ENCODE results near the gene TP53I13. TPM values are rescaled to one million over a fixed set of nuclear protein-coding genes. Genes with fewer than 3 reads are reported as not detected.

The TP53I13 gene
- total and polyA plus RNA-seq, 2 donors from 2014 or later, result 51.6 to 75.5 TPM

DNA sequence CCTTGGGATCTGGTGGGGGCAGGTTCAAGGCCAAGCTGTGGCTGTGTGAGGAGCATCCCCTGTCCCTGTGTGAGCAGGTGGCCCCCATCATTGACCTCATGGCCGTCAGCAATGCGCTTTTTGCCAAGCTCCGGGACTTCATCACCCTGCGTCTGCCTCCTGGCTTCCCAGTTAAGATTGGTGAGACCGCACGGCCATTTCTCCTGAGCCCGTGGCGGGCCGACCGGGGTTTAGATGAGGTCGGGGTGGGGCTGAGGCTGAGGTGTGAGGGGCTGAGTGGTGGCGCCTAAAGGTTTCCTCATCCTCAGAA, 43.5 kb downstream of the TP53I13 start:
- H3K4me1 ChIP-seq (ENCODE audit: control insufficient read depth in 2 of 3, insufficient read depth in 2 of 3, low read depth in 1 of 3, low read length in 3 of 3), result peaks cover 0 to 21% (median 12%) of the 10 kb centered on the region in 3 donors
- peak in 1 of 5 donors; percentile 60 for DNase-seq
- TF ChIP-seq, protein P1, sequence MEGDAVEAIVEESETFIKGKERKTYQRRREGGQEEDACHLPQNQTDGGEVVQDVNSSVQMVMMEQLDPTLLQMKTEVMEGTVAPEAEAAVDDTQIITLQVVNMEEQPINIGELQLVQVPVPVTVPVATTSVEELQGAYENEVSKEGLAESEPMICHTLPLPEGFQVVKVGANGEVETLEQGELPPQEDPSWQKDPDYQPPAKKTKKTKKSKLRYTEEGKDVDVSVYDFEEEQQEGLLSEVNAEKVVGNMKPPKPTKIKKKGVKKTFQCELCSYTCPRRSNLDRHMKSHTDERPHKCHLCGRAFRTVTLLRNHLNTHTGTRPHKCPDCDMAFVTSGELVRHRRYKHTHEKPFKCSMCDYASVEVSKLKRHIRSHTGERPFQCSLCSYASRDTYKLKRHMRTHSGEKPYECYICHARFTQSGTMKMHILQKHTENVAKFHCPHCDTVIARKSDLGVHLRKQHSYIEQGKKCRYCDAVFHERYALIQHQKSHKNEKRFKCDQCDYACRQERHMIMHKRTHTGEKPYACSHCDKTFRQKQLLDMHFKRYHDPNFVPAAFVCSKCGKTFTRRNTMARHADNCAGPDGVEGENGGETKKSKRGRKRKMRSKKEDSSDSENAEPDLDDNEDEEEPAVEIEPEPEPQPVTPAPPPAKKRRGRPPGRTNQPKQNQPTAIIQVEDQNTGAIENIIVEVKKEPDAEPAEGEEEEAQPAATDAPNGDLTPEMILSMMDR (IDR thresholded peaks at IDR 0.05; ENCODE audit: borderline replicate concordance, extremely low read depth, insufficient read depth), result no peak
- H3K27ac ChIP-seq (ENCODE audit: low read depth in 2 of 2, low read length in 2 of 2), result no peak overlapping the region
- peaks cover 9% of the 10 kb centered on the region for H3K27me3 ChIP-seq (ENCODE audit: control insufficient read depth, insufficient read depth, low read length)
- FAIRE-seq, result no peak
- no peaks in the 10 kb centered on the region for H3K9me3 ChIP-seq (ENCODE audit: control insufficient read depth in 2 of 3, insufficient read depth in 1 of 3, low read length in 3 of 3)
- intact Hi-C loops (cut with DNase I), result no loop called here
- H3K4me3 ChIP-seq (ENCODE audit: low read length in 3 of 3), result no peak overlapping the region
- no peaks in the 10 kb centered on the region for H3K36me3 ChIP-seq (ENCODE audit: control insufficient read depth in 2 of 3, insufficient read depth in 3 of 3, low read length in 3 of 3)
- H3K9ac ChIP-seq (ENCODE audit: low read length in 3 of 3), result no peak overlapping the region

GRCh38 chr17:29612404-29613280, 44.1 kb downstream of the TP53I13 start:
- Histone ChIP-seq H3K9ac (ENCODE audit: low read length in 3 of 3) (no peak overlapping the region), H3K27me3 (ENCODE audit: control insufficient read depth, insufficient read depth, low read length) (peaks cover 15% of the 10 kb centered on the region)
- intact Hi-C loops (cut with DNase I), result no loop called here

GRCh38 chr17:29613352-29613837, 44.9 kb downstream of the TP53I13 start:
- Histone ChIP-seq H3K4me1 (ENCODE audit: control insufficient read depth in 2 of 3, insufficient read depth in 2 of 3, low read depth in 1 of 3, low read length in 3 of 3) (peaks cover 0 to 33% (median 17%) of the 10 kb centered on the region in 3 donors), H3K4me3 (ENCODE audit: low read length in 3 of 3) (peak overlapping the region in 1 of 3 donors; percentile 39), H3K36me3 (ENCODE audit: control insufficient read depth in 2 of 3, insufficient read depth in 3 of 3, low read length in 3 of 3) (no peaks in the 10 kb centered on the region), H3K9ac (ENCODE audit: low read length in 3 of 3) (no peak overlapping the region), H3K27me3 (ENCODE audit: control insufficient read depth, insufficient read depth, low read length) (peaks cover 18% of the 10 kb centered on the region), H3K9me3 (ENCODE audit: control insufficient read depth in 2 of 3, insufficient read depth in 1 of 3, low read length in 3 of 3) (no peaks in the 10 kb centered on the region), H3K27ac (ENCODE audit: low read depth in 2 of 2, low read length in 2 of 2) (no peak overlapping the region)
- DNase-seq (peak; percentile 96 to 97 (median 96)), FAIRE-seq (no peak)
- intact Hi-C loops (cut with DNase I), result no loop called here
- TF ChIP-seq, protein P1 (IDR thresholded peaks at IDR 0.05; ENCODE audit: borderline replicate concordance, extremely low read depth, insufficient read depth), result peak; percentile 88

More at GRCh38 chr17:29612404-29613280, 44.1 kb downstream of the TP53I13 start:
- DNase-seq (peak in 4 of 5 donors; percentile 29 to 83 (median 53)), FAIRE-seq (no peak)
- Histone ChIP-seq H3K27ac (ENCODE audit: low read depth in 2 of 2, low read length in 2 of 2) (no peak overlapping the region), H3K4me1 (ENCODE audit: control insufficient read depth in 2 of 3, insufficient read depth in 2 of 3, low read depth in 1 of 3, low read length in 3 of 3) (peaks cover 0 to 27% (median 17%) of the 10 kb centered on the region in 3 donors), H3K4me3 (ENCODE audit: low read length in 3 of 3) (no peak overlapping the region), H3K36me3 (ENCODE audit: control insufficient read depth in 2 of 3, insufficient read depth in 3 of 3, low read length in 3 of 3) (no peaks in the 10 kb centered on the region), H3K9me3 (ENCODE audit: control insufficient read depth in 2 of 3, insufficient read depth in 1 of 3, low read length in 3 of 3) (no peaks in the 10 kb centered on the region)
- TF ChIP-seq, protein P1 (IDR thresholded peaks at IDR 0.05; ENCODE audit: borderline replicate concordance, extremely low read depth, insufficient read depth), result no peak

Data from kidney (tissue), 14 donors.